ENCODE data around the gene COL13A1. TPM values are rescaled to one million over a fixed set of nuclear protein-coding genes. Genes with fewer than 3 reads are reported as not detected.

The COL13A1 gene
- polyA plus RNA-seq, 1 of the 3 experiments (the other 2 are of a cell fraction) = 26.7 TPM

DNA sequence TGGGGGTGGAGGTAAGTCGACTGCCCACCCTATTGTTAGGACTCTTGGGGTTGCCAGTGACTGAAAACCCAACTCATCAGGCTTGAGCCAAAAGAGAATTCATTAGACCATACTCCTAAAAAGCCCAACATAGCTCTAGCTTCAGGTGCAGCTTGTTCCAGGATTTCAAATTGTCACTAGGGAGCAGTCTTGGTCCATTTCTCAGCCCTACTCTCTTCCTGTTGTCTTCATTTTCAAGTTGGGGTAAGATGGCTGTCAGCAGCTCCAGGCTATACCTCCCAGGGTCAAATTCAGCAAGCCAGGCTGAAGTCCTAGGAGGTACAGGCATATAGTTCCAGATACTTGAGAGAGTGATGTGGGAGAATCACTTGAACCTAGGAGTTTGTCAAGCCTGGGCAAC is 14.9 kb upstream of the COL13A1 start:
- TF ChIP-seq SMC3 (IDR thresholded peaks at IDR 0.05; ENCODE audit: low read depth, low read length) (peak; percentile 46), RAD21 (IDR thresholded peaks at IDR 0.05; ENCODE audit: low read length) (peak; percentile 63), RFX5 (IDR thresholded peaks at IDR 0.05; ENCODE audit: low read length) (no peak), YY1 (IDR thresholded peaks at IDR 0.05; ENCODE audit: low read depth) (peak; percentile 39; the same call in 1 of the 2 replicates)
- TF ChIP-seq, protein P1, sequence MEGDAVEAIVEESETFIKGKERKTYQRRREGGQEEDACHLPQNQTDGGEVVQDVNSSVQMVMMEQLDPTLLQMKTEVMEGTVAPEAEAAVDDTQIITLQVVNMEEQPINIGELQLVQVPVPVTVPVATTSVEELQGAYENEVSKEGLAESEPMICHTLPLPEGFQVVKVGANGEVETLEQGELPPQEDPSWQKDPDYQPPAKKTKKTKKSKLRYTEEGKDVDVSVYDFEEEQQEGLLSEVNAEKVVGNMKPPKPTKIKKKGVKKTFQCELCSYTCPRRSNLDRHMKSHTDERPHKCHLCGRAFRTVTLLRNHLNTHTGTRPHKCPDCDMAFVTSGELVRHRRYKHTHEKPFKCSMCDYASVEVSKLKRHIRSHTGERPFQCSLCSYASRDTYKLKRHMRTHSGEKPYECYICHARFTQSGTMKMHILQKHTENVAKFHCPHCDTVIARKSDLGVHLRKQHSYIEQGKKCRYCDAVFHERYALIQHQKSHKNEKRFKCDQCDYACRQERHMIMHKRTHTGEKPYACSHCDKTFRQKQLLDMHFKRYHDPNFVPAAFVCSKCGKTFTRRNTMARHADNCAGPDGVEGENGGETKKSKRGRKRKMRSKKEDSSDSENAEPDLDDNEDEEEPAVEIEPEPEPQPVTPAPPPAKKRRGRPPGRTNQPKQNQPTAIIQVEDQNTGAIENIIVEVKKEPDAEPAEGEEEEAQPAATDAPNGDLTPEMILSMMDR (IDR thresholded peaks at IDR 0.05) = peak; percentile 58
- TF ChIP-seq, protein P2, sequence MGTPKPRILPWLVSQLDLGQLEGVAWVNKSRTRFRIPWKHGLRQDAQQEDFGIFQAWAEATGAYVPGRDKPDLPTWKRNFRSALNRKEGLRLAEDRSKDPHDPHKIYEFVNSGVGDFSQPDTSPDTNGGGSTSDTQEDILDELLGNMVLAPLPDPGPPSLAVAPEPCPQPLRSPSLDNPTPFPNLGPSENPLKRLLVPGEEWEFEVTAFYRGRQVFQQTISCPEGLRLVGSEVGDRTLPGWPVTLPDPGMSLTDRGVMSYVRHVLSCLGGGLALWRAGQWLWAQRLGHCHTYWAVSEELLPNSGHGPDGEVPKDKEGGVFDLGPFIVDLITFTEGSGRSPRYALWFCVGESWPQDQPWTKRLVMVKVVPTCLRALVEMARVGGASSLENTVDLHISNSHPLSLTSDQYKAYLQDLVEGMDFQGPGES (IDR thresholded peaks at IDR 0.05; ENCODE audit: low read depth, low read length) = no peak
- TF ChIP-seq, protein P3, sequence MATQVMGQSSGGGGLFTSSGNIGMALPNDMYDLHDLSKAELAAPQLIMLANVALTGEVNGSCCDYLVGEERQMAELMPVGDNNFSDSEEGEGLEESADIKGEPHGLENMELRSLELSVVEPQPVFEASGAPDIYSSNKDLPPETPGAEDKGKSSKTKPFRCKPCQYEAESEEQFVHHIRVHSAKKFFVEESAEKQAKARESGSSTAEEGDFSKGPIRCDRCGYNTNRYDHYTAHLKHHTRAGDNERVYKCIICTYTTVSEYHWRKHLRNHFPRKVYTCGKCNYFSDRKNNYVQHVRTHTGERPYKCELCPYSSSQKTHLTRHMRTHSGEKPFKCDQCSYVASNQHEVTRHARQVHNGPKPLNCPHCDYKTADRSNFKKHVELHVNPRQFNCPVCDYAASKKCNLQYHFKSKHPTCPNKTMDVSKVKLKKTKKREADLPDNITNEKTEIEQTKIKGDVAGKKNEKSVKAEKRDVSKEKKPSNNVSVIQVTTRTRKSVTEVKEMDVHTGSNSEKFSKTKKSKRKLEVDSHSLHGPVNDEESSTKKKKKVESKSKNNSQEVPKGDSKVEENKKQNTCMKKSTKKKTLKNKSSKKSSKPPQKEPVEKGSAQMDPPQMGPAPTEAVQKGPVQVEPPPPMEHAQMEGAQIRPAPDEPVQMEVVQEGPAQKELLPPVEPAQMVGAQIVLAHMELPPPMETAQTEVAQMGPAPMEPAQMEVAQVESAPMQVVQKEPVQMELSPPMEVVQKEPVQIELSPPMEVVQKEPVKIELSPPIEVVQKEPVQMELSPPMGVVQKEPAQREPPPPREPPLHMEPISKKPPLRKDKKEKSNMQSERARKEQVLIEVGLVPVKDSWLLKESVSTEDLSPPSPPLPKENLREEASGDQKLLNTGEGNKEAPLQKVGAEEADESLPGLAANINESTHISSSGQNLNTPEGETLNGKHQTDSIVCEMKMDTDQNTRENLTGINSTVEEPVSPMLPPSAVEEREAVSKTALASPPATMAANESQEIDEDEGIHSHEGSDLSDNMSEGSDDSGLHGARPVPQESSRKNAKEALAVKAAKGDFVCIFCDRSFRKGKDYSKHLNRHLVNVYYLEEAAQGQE (IDR thresholded peaks at IDR 0.05; ENCODE audit: low read depth, low read length) = no peak
- peak overlapping the region; percentile 49; the same call in 1 of the 2 replicates for H2AFZ ChIP-seq (ENCODE audit: low read depth)

DNA sequence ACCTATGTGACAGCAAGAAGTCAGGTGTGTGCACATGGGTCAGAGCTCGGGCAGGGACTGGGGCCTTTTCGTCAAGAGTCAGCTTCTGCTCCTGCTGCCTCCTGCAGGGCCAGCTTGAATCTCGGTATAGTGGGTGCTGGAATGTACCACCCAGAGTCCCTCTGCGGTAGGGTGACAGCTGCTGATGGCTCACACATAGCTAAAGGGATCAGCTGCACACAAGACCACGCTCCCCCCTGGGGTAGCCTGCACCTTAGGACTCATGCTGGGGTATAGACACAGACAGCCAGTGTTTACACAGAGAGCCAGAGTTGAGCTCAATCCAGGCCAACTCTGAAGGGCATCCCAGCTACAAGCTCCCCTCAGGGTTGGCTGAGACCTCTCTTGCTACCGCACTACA is 14.0 kb upstream of the COL13A1 start:
- Histone ChIP-seq H3K4me1 (ENCODE audit: control insufficient read depth in 1 of 2, insufficient read depth in 2 of 2, low read depth in 1 of 2, low read length in 1 of 2) (peaks cover 0 to 3% of the 10 kb centered on the region in 2 experiments; a peak in 1 of 4 replicates), H3K36me3 (replicated peaks in 1 of 2; ENCODE audit: control insufficient read depth in 1 of 2, insufficient read depth in 2 of 2, low read length in 1 of 2) (no peaks in the 10 kb centered on the region), H3F3A (replicated peaks; ENCODE audit: insufficient read depth) (no peaks in the 10 kb centered on the region), H3K9ac (no peak overlapping the region), H3K27me3 (ENCODE audit: insufficient read depth) (peaks cover 19% of the 10 kb centered on the region; the same call in 1 of the 2 replicates), H3K9me3 (no peaks in the 10 kb centered on the region), H2AFZ (ENCODE audit: low read depth) (no peak overlapping the region), H4K20me1 (ENCODE audit: insufficient read depth) (no peaks in the 10 kb centered on the region), H3K4me3 (ENCODE audit: low read depth in 2 of 2, low read length in 1 of 2) (no peak overlapping the region), H3K27ac (ENCODE audit: low read depth in 2 of 2, low read length in 1 of 2) (no peak overlapping the region), H3K9me2 (no peaks in the 10 kb centered on the region), H3K79me2 (ENCODE audit: insufficient read depth) (no peaks in the 10 kb centered on the region), H3K4me2 (no peak overlapping the region)
- no peak for DNase-seq
- ChIA-PET CTCF (interaction anchor here (0.9 to 6.0 kb wide), 17 partner anchors 10 to 170 kb away, joined by 3 to 52 read pairs (median 4); partner anchors contain the start of gene COL13A1), POLR2A (no interaction called here)
- 74% methylated on average over 6 of the region's 6 CpGs for WGBS (ENCODE audit: low lambda C conversion rate)
- TF ChIP-seq TCF12 (IDR thresholded peaks at IDR 0.05) (no peak), POLR2AphosphoS5 (IDR thresholded peaks at IDR 0.05; ENCODE audit: low read depth, low read length) (no peak), FOSL2 (IDR thresholded peaks at IDR 0.05; ENCODE audit: borderline replicate concordance, low read depth) (no peak), GABPA (IDR thresholded peaks at IDR 0.05; ENCODE audit: low read depth) (no peak), MXI1 (IDR thresholded peaks at IDR 0.05; ENCODE audit: low read depth, low read length) (no peak), RFX5 (IDR thresholded peaks at IDR 0.05; ENCODE audit: low read length) (no peak), MEF2A (IDR thresholded peaks at IDR 0.05; ENCODE audit: borderline replicate concordance, low read depth) (no peak), YY1 (IDR thresholded peaks at IDR 0.05; ENCODE audit: low read depth) (no peak), ELF1 (IDR thresholded peaks at IDR 0.05) (no peak)
- TF ChIP-seq, protein P3 (IDR thresholded peaks at IDR 0.05; ENCODE audit: low read depth, low read length) = no peak
- TF ChIP-seq, protein P2 (IDR thresholded peaks at IDR 0.05; ENCODE audit: low read depth, low read length) = no peak

More for the DNA sequence above, 14.9 kb upstream of the COL13A1 start:
- DNase-seq = no peak
- Histone ChIP-seq H3K4me2 (no peak overlapping the region), H4K20me1 (ENCODE audit: insufficient read depth) (no peaks in the 10 kb centered on the region), H3K36me3 (replicated peaks in 1 of 2; ENCODE audit: control insufficient read depth in 1 of 2, insufficient read depth in 2 of 2, low read length in 1 of 2) (no peaks in the 10 kb centered on the region), H3K4me1 (ENCODE audit: control insufficient read depth in 1 of 2, insufficient read depth in 2 of 2, low read depth in 1 of 2, low read length in 1 of 2) (no peaks in the 10 kb centered on the region), H3F3A (replicated peaks; ENCODE audit: insufficient read depth) (no peaks in the 10 kb centered on the region), H3K9me3 (no peaks in the 10 kb centered on the region), H3K79me2 (ENCODE audit: insufficient read depth) (no peaks in the 10 kb centered on the region), H3K9ac (no peak overlapping the region), H3K27ac (ENCODE audit: low read depth in 2 of 2, low read length in 1 of 2) (no peak overlapping the region), H3K9me2 (no peaks in the 10 kb centered on the region), H3K4me3 (ENCODE audit: low read depth in 2 of 2, low read length in 1 of 2) (no peak overlapping the region), H3K27me3 (ENCODE audit: insufficient read depth) (peaks cover 27% of the 10 kb centered on the region; the same call in 1 of the 2 replicates)
- CTCF ChIA-PET = interaction anchor here (0.6 to 6.0 kb wide), 20 partner anchors 9 to 360 kb away, joined by 3 to 52 read pairs (median 4); partner anchors contain the start of gene TYSND1
- POLR2A ChIA-PET = no interaction called here
- WGBS (ENCODE audit: low lambda C conversion rate) = 20% methylated on average over 1 of the region's 1 CpG

Data from SK-N-SH (cell line).